ENCODE measurements around the gene SPEF1. TPM values are rescaled to one million over a fixed set of nuclear protein-coding genes. Genes with fewer than 3 reads are reported as not detected.

Gene SPEF1
- total and polyA plus RNA-seq, 2 of the 13 experiments (the other 11 are each of a cell fraction or from before 2014, with no cell fraction given): 0.11 to 0.27 TPM

GRCh38 chr20:3739054-3739925 lies 42.0 kb downstream of the SPEF1 start (continued):
- TF ChIP-seq ZBTB10 (CRISPR knock-in tag; IDR thresholded peaks at IDR 0.05; ENCODE audit: borderline replicate concordance): peak; percentile 25; the same call in 1 of the 2 replicates
- 0 out of 2 replicates have a peak, but pooled peaks have one; percentile 63 for TF ChIP-seq NFAT5 (CRISPR knock-in tag; IDR thresholded peaks at IDR 0.05)
- peak; percentile 85; the same call in 1 of the 2 replicates for TF ChIP-seq ZFP41 (CRISPR knock-in tag; IDR thresholded peaks at IDR 0.05; ENCODE audit: borderline replicate concordance)
- TF ChIP-seq ZNF430 (CRISPR knock-in tag; IDR thresholded peaks at IDR 0.05): peak; percentile 38; the same call in 1 of the 2 replicates
- TF ChIP-seq ZNF367 (CRISPR knock-in tag; IDR thresholded peaks at IDR 0.05; ENCODE audit: borderline replicate concordance): no peak
- TF ChIP-seq ZNF615 (CRISPR knock-in tag; IDR thresholded peaks at IDR 0.05; ENCODE audit: borderline replicate concordance): no peak
- TF ChIP-seq ZFY (CRISPR knock-in tag; IDR thresholded peaks at IDR 0.05): peak; percentile 88
- no peak for TF ChIP-seq ELF3 (CRISPR knock-in tag; IDR thresholded peaks at IDR 0.05)
- peak; percentile 64; the same call in 1 of the 2 replicates for TF ChIP-seq ZBTB42 (CRISPR knock-in tag; IDR thresholded peaks at IDR 0.05)
- no peak for TF ChIP-seq ZNF577 (CRISPR knock-in tag; IDR thresholded peaks at IDR 0.05; ENCODE audit: borderline replicate concordance, low read depth)
- no peak for TF ChIP-seq TBP (CRISPR knock-in tag; IDR thresholded peaks at IDR 0.05)
- peak; percentile 62 for TF ChIP-seq ZNF143 (CRISPR knock-in tag; IDR thresholded peaks at IDR 0.05)
- TF ChIP-seq CEBPG (CRISPR knock-in tag; IDR thresholded peaks at IDR 0.05): no peak
- no peak for TF ChIP-seq SAFB2 (CRISPR knock-in tag; IDR thresholded peaks at IDR 0.05; ENCODE audit: borderline replicate concordance, low read depth)
- no peak for TF ChIP-seq BORCS8-MEF2B (CRISPR knock-in tag; IDR thresholded peaks at IDR 0.05)
- TF ChIP-seq LCORL (IDR thresholded peaks at IDR 0.05): no peak
- TF ChIP-seq LCORL (CRISPR knock-in tag; IDR thresholded peaks at IDR 0.05): peak; percentile 30; the same call in 1 of the 2 replicates
- peak; percentile 87 for TF ChIP-seq ZFX (CRISPR knock-in tag; IDR thresholded peaks at IDR 0.05; ENCODE audit: low read depth)
- TF ChIP-seq MYC (CRISPR knock-in tag; IDR thresholded peaks at IDR 0.05; ENCODE audit: borderline replicate concordance): peak; percentile 61; the same call in 1 of the 2 replicates
- 0 out of 2 replicates have a peak, but pooled peaks have one; percentile 66 for TF ChIP-seq BRD4 (CRISPR knock-in tag; IDR thresholded peaks at IDR 0.05)
- TF ChIP-seq KDM1A (CRISPR knock-in tag; IDR thresholded peaks at IDR 0.05): 0 out of 2 replicates have a peak, but pooled peaks have one; percentile 7
- TF ChIP-seq MAF1 (CRISPR knock-in tag; IDR thresholded peaks at IDR 0.05; ENCODE audit: borderline replicate concordance): no peak
